ENCODE measurements around the gene USP6NL.

DNA sequence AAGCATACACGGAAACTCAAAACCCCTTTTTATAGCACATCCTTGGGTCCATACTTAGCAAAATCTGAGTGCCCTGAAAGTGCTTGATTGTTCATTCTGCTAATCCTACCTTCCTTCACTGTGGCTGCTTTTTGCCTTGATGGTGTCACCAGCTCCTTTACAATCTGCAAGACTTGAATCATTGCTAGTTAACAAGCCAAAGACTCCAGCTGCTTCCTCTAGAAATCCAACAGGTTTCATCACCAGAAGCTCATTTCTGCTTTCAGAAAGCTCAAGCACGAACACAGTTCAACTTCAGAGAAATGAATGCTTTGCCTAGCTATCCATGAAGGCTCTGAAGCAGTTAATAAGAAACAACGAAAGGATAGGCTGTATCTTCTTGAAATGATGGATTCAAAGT, 38.0 kb downstream of the USP6NL start:
- no peak for TF ChIP-seq EP300 (IDR thresholded peaks at IDR 0.05)
- TF ChIP-seq, protein P1, sequence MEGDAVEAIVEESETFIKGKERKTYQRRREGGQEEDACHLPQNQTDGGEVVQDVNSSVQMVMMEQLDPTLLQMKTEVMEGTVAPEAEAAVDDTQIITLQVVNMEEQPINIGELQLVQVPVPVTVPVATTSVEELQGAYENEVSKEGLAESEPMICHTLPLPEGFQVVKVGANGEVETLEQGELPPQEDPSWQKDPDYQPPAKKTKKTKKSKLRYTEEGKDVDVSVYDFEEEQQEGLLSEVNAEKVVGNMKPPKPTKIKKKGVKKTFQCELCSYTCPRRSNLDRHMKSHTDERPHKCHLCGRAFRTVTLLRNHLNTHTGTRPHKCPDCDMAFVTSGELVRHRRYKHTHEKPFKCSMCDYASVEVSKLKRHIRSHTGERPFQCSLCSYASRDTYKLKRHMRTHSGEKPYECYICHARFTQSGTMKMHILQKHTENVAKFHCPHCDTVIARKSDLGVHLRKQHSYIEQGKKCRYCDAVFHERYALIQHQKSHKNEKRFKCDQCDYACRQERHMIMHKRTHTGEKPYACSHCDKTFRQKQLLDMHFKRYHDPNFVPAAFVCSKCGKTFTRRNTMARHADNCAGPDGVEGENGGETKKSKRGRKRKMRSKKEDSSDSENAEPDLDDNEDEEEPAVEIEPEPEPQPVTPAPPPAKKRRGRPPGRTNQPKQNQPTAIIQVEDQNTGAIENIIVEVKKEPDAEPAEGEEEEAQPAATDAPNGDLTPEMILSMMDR (IDR thresholded peaks at IDR 0.05) = no peak
- TF ChIP-seq POLR2A (IDR thresholded peaks at IDR 0.05) = no peak
- no peak for TF ChIP-seq POLR2AphosphoS5 (IDR thresholded peaks at IDR 0.05)

All from sigmoid colon (tissue), 4 donors.